Activated T-cell treated with anti-CD3 and anti-CD28 coated beads, Interleukin-2, amount 50 U/mL, for 72 hours (primary cell): Measurements from ENCODE around the gene GCNA. TPM values are rescaled to one million over a fixed set of nuclear protein-coding genes. Genes with fewer than 3 reads are reported as not detected.
"Not testable (repeated sequence)": the region's sequence is repeated elsewhere in the genome, so short reads cannot be mapped to it uniquely, and the experiment has no call there.

Source experiments
- ATAC-seq, 2 donors: fragments of 150-1000 bp; cut with Tn5 transposase; replicated peaks in 1 of 2; 2 replicates each; pipeline ENCODE4 v1.10.0; 2021; ENCODE audit warnings: moderate library complexity in 2 of 2, mild to moderate bottlenecking in 1 of 2
- DNase-seq, 2 donors: peaks; one replicate each; pipeline ENCODE4 v3.0.0; 2021 to 2022; ENCODE audit warnings: mixed read lengths in 1 of 2
- H3K27ac Mint-ChIP-seq: one replicate; pipeline ENCODE4 v1.8.0; 2022; ENCODE audit warnings: mild to moderate bottlenecking, moderate library complexity, mixed read lengths
- H3K27me3 Mint-ChIP-seq: one replicate; pipeline ENCODE4 v1.8.0; 2022; ENCODE audit warnings: low read depth, mixed read lengths
- H3K36me3 Mint-ChIP-seq, 2 donors: one replicate each; pipeline ENCODE4 v1.8.0; 2022; ENCODE audit warnings: mixed read lengths in 2 of 2, mild to moderate bottlenecking in 1 of 2; ENCODE audit not compliant: insufficient read depth in 2 of 2
- H3K4me1 Mint-ChIP-seq: one replicate; pipeline ENCODE4 v1.8.0; 2022; ENCODE audit warnings: low read depth, mixed read lengths
- H3K4me3 Mint-ChIP-seq, 2 donors: one replicate each; pipeline ENCODE4 v1.8.0; 2022; ENCODE audit warnings: mild to moderate bottlenecking in 2 of 2, mixed read lengths in 2 of 2, moderate library complexity in 2 of 2
- H3K9me3 Mint-ChIP-seq, 2 donors: one replicate each; pipeline ENCODE4 v1.8.0; 2022; ENCODE audit warnings: mixed read lengths in 2 of 2
- total RNA-seq, 2 donors: library from RNA; stranded (reverse); gene quantifications; one replicate each; pipeline ENCODE4 v1.2.3, GENCODE V29; 2022

GCNA gene
- total RNA-seq, 2 donors from 2014 or later, result 6.9 to 8.4 TPM

- no peak for DNase-seq
- no peaks in the 10 kb centered on the region for H3K27me3 Mint-ChIP-seq
- no peak overlapping the region for H3K4me3 Mint-ChIP-seq
- no peak for ATAC-seq
- H3K27ac Mint-ChIP-seq, result peak overlapping the region; percentile 24
- peaks cover 8 to 36% of the 10 kb centered on the region in 2 donors for H3K36me3 Mint-ChIP-seq
- no peaks in the 10 kb centered on the region for H3K9me3 Mint-ChIP-seq
- peaks cover 13% of the 10 kb centered on the region for H3K4me1 Mint-ChIP-seq
Measured at GRCh38 chrX:71573590-71573989, 4.6 kb upstream of the GCNA start.

- Mint-ChIP-seq H3K36me3 (peaks cover 10 to 28% of the 10 kb centered on the region in 2 donors), H3K27ac (no peak overlapping the region), H3K27me3 (no peaks in the 10 kb centered on the region), H3K4me1 (peaks cover 13% of the 10 kb centered on the region), H3K4me3 (no peak overlapping the region), H3K9me3 (no peaks in the 10 kb centered on the region)
- DNase-seq, result no peak
- no peak for ATAC-seq
Measured at GRCh38 chrX:71577682-71578081, 555 bp upstream of the GCNA start.

- H3K9me3 Mint-ChIP-seq, result no peaks in the 10 kb centered on the region
- no peaks in the 10 kb centered on the region for H3K27me3 Mint-ChIP-seq
- DNase-seq (no peak), ATAC-seq (peak; percentile 10 to 14)
- H3K36me3 Mint-ChIP-seq, result peaks cover 8 to 23% of the 10 kb centered on the region in 2 donors
- H3K4me3 Mint-ChIP-seq, result no peak overlapping the region
- H3K27ac Mint-ChIP-seq, result peak overlapping the region; percentile 76
- H3K4me1 Mint-ChIP-seq, result peaks cover 13% of the 10 kb centered on the region
Measured at GRCh38 chrX:71579136-71579989, 1.1 kb downstream of the GCNA start.

GRCh38 chrX:71579990-71580380 is 1.7 kb downstream of the GCNA start:
- DNase-seq (no peak), ATAC-seq (peak in 1 of 2 donors; percentile 20)
- no peaks in the 10 kb centered on the region for H3K9me3 Mint-ChIP-seq
- peaks cover 8 to 19% of the 10 kb centered on the region in 2 donors for H3K36me3 Mint-ChIP-seq
- no peaks in the 10 kb centered on the region for H3K27me3 Mint-ChIP-seq
- H3K4me1 Mint-ChIP-seq, result peaks cover 13% of the 10 kb centered on the region
- no peak overlapping the region for H3K4me3 Mint-ChIP-seq
- peak overlapping the region; percentile 76 for H3K27ac Mint-ChIP-seq

- peaks cover 8 to 12% of the 10 kb centered on the region in 2 donors for H3K36me3 Mint-ChIP-seq
- no peak for ATAC-seq
- H3K27ac Mint-ChIP-seq, result peak overlapping the region; percentile 76
- no peak for DNase-seq
- H3K27me3 Mint-ChIP-seq, result no peaks in the 10 kb centered on the region
- H3K9me3 Mint-ChIP-seq, result no peaks in the 10 kb centered on the region
- H3K4me1 Mint-ChIP-seq, result peaks cover 12% of the 10 kb centered on the region
- H3K4me3 Mint-ChIP-seq, result no peak overlapping the region
Measured at GRCh38 chrX:71581210-71581609, 3.0 kb downstream of the GCNA start.

GRCh38 chrX:71586929-71587328 is 8.7 kb downstream of the GCNA start:
- DNase-seq, result no peak
- no peaks in the 10 kb centered on the region for H3K27me3 Mint-ChIP-seq
- peak overlapping the region; percentile 54 for H3K27ac Mint-ChIP-seq

GRCh38 chrX:71593210-71593609 is 15.0 kb downstream of the GCNA start:
- not testable (repeated sequence) for H3K27ac Mint-ChIP-seq, H3K9me3 Mint-ChIP-seq
- peak in 1 of 2 donors; percentile 11 for ATAC-seq

More at GRCh38 chrX:71586929-71587328, 8.7 kb downstream of the GCNA start:
- H3K4me3 Mint-ChIP-seq, result no peak overlapping the region
- H3K9me3 Mint-ChIP-seq, result no peaks in the 10 kb centered on the region
- no peaks in the 10 kb centered on the region for H3K4me1 Mint-ChIP-seq
- peaks cover 0 to 2% of the 10 kb centered on the region in 2 donors for H3K36me3 Mint-ChIP-seq
- no peak for ATAC-seq

GRCh38 chrX:71599965-71600364 is 21.7 kb downstream of the GCNA start:
- Mint-ChIP-seq H3K4me1 (peaks cover 20% of the 10 kb centered on the region), H3K27me3 (peaks cover 10% of the 10 kb centered on the region), H3K36me3 (peaks cover 24 to 53% of the 10 kb centered on the region in 2 donors), H3K4me3 (no peak overlapping the region), H3K27ac (peak overlapping the region; percentile 46), H3K9me3 (peaks cover 4 to 11% of the 10 kb centered on the region in 2 donors)
- ATAC-seq (peak in 1 of 2 donors; percentile 32), DNase-seq (no peak)

More at GRCh38 chrX:71593210-71593609, 15.0 kb downstream of the GCNA start:
- not testable (repeated sequence) for H3K4me3 Mint-ChIP-seq, DNase-seq, H3K4me1 Mint-ChIP-seq, H3K27me3 Mint-ChIP-seq
- peaks cover 5 to 22% of the 10 kb centered on the region in 2 donors for H3K36me3 Mint-ChIP-seq

GRCh38 chrX:71603618-71604017 is 25.4 kb downstream of the GCNA start:
- Mint-ChIP-seq H3K9me3 (peaks cover 4 to 11% of the 10 kb centered on the region in 2 donors), H3K27ac (peak overlapping the region; percentile 98), H3K36me3 (peaks cover 28 to 55% of the 10 kb centered on the region in 2 donors), H3K4me3 (peak overlapping the region in 1 of 2 donors; percentile 58), H3K4me1 (peaks cover 49% of the 10 kb centered on the region), H3K27me3 (no peaks in the 10 kb centered on the region)
- DNase-seq (peak in 1 of 2 donors; percentile 13), ATAC-seq (no peak)

- peak overlapping the region in 1 of 2 donors; percentile 25 for H3K4me3 Mint-ChIP-seq
- peak overlapping the region; percentile 98 for H3K27ac Mint-ChIP-seq
- peaks cover 52% of the 10 kb centered on the region for H3K4me1 Mint-ChIP-seq
- no peak for DNase-seq
- H3K36me3 Mint-ChIP-seq, result peaks cover 30 to 58% of the 10 kb centered on the region in 2 donors
- no peaks in the 10 kb centered on the region for H3K27me3 Mint-ChIP-seq
- H3K9me3 Mint-ChIP-seq, result peaks cover 4 to 11% of the 10 kb centered on the region in 2 donors
- no peak for ATAC-seq
Measured at GRCh38 chrX:71604141-71604540, 25.9 kb downstream of the GCNA start.

GRCh38 chrX:71604796-71605568 is 26.7 kb downstream of the GCNA start:
- Mint-ChIP-seq H3K4me3 (no peak overlapping the region), H3K27me3 (no peaks in the 10 kb centered on the region), H3K27ac (no peak overlapping the region), H3K4me1 (peaks cover 51% of the 10 kb centered on the region), H3K9me3 (peaks cover 4 to 11% of the 10 kb centered on the region in 2 donors), H3K36me3 (peaks cover 31 to 60% of the 10 kb centered on the region in 2 donors)
- DNase-seq (no peak), ATAC-seq (no peak)

GRCh38 chrX:71606536-71607216 is 28.4 kb downstream of the GCNA start:
- H3K36me3 Mint-ChIP-seq, result peaks cover 34 to 62% of the 10 kb centered on the region in 2 donors
- ATAC-seq, result peak; percentile 58 to 64
- H3K27me3 Mint-ChIP-seq, result no peaks in the 10 kb centered on the region
- peaks cover 49% of the 10 kb centered on the region for H3K4me1 Mint-ChIP-seq
- no peak for DNase-seq
- peak overlapping the region in 1 of 2 donors; percentile 49 for H3K4me3 Mint-ChIP-seq
- peaks cover 4 to 11% of the 10 kb centered on the region in 2 donors for H3K9me3 Mint-ChIP-seq
- H3K27ac Mint-ChIP-seq, result peak overlapping the region; percentile 63
